Liver (tissue), 9 donors: ENCODE data around the gene PLEK2. TPM values are rescaled to one million over a fixed set of nuclear protein-coding genes. Genes with fewer than 3 reads are reported as not detected.

ENCODE experiments used
- DNase-seq: peaks from one replicate; pipeline ENCODE4 v3.0.0-alpha.2; 2017; ENCODE audit warnings: low spot score
- H3K27ac ChIP-seq, 2 donors: one replicate each; pipeline ENCODE4 v1.7.0; 2013; ENCODE audit warnings: inconsistent platforms in 2 of 2, low read length in 2 of 2, control low read depth in 1 of 2, low read depth in 1 of 2, mild to moderate bottlenecking in 1 of 2
- H3K27me3 ChIP-seq, 4 donors: one replicate each; pipeline versions ENCODE4 v1.6.1 to v1.7.0; 2013; ENCODE audit warnings: low read length in 3 of 4, inconsistent platforms in 1 of 4, mild to moderate bottlenecking in 1 of 4, moderate library complexity in 1 of 4; ENCODE audit not compliant: control insufficient read depth in 4 of 4, insufficient read depth in 4 of 4
- H3K36me3 ChIP-seq, 4 donors: one replicate each; pipeline versions ENCODE4 v1.6.1 to v1.7.0; 2013; ENCODE audit warnings: low read length in 3 of 4, mild to moderate bottlenecking in 3 of 4, low read depth in 1 of 4, moderate library complexity in 1 of 4; ENCODE audit not compliant: control insufficient read depth in 4 of 4, insufficient read depth in 3 of 4
- H3K4me1 ChIP-seq, 4 donors: one replicate each; pipeline versions ENCODE4 v1.6.1 to v1.7.0; 2013; ENCODE audit warnings: low read length in 3 of 4, mild to moderate bottlenecking in 3 of 4, moderate library complexity in 1 of 4; ENCODE audit not compliant: control insufficient read depth in 4 of 4, insufficient read depth in 4 of 4
- H3K4me3 ChIP-seq, 3 donors: one replicate each; pipeline versions ENCODE4 v1.6.1 to v1.7.0; 2013; ENCODE audit warnings: low read length in 3 of 3, control low read depth in 1 of 3, low read depth in 1 of 3, mild to moderate bottlenecking in 1 of 3
- H3K9ac ChIP-seq, 2 donors: one replicate each; pipeline ENCODE4 v1.7.0; 2013; ENCODE audit warnings: low read length in 2 of 2, mild to moderate bottlenecking in 2 of 2, moderate library complexity in 2 of 2, control low read depth in 1 of 2, low read depth in 1 of 2
- H3K9me3 ChIP-seq, 4 donors: one replicate each; pipeline versions ENCODE4 v1.6.1 to v1.7.0; 2013; ENCODE audit warnings: low read length in 3 of 4; ENCODE audit not compliant: control insufficient read depth in 4 of 4
- EGR1 ChIP-seq, 2 donors: IDR thresholded peaks; 2 replicates each; pipeline ENCODE4 v1.6.1; 2016 to 2018; ENCODE audit warnings: antibody characterized with exemption in 2 of 2, low read depth in 2 of 2
- FOXA1 ChIP-seq: IDR thresholded peaks from 2 replicates; pipeline ENCODE4 v1.6.1; 2016; ENCODE audit warnings: antibody characterized with exemption
- FOXA2 ChIP-seq: IDR thresholded peaks from 2 replicates; pipeline ENCODE4 v1.6.1; 2016; ENCODE audit warnings: antibody characterized with exemption
- GABPA ChIP-seq, 2 donors: IDR thresholded peaks in 1 of 2; conservative IDR thresholded peaks in 1 of 2; 2 replicates each; pipeline ENCODE4 v1.6.1; 2016; ENCODE audit warnings: antibody characterized with exemption in 2 of 2, mild to moderate bottlenecking in 1 of 2, moderate library complexity in 1 of 2
- HNF4A ChIP-seq, 2 donors: conservative IDR thresholded peaks; 2 replicates each; pipeline ENCODE4 v1.6.1; 2016; ENCODE audit warnings: antibody characterized with exemption in 2 of 2, mild to moderate bottlenecking in 2 of 2
- HNF4G ChIP-seq: IDR thresholded peaks from 2 replicates; pipeline ENCODE4 v1.6.1; 2016; ENCODE audit warnings: antibody characterized with exemption
- JUND ChIP-seq, 2 donors: IDR thresholded peaks; 2 replicates each; pipeline ENCODE4 v1.6.1; 2016; ENCODE audit warnings: antibody characterized with exemption in 2 of 2
- NR2F2 ChIP-seq: IDR thresholded peaks from 2 replicates; pipeline ENCODE4 v1.6.1; 2016; ENCODE audit warnings: antibody characterized with exemption
- RAD21 ChIP-seq, 2 donors: IDR thresholded peaks; 2 replicates each; pipeline ENCODE4 v1.6.1; 2016; ENCODE audit warnings: antibody characterized with exemption in 2 of 2, mild to moderate bottlenecking in 2 of 2
- RXRA ChIP-seq, 2 donors: IDR thresholded peaks; 2 replicates each; pipeline ENCODE4 v1.6.1; 2017 to 2018; ENCODE audit warnings: antibody characterized with exemption in 2 of 2, mild to moderate bottlenecking in 1 of 2
- TAF1 ChIP-seq: conservative IDR thresholded peaks from 2 replicates; pipeline ENCODE4 v1.6.1; 2016; ENCODE audit warnings: antibody characterized with exemption, mild to moderate bottlenecking
- YY1 ChIP-seq: IDR thresholded peaks from 2 replicates; pipeline ENCODE4 v1.6.1; 2016; ENCODE audit warnings: antibody characterized with exemption, mild to moderate bottlenecking
- WGBS: extraction: QIAGEN DNeasy Blood & Tissue Kit; methylation state at CpG from one replicate; pipeline ENCODE4 v1.1.7; 2013; 5-methylcytosine and 5-hydroxymethylcytosine counted together
- polyA plus RNA-seq, 2 donors: library from polyadenylated mRNA; stranded (reverse) in 1 of 2; unstranded in 1 of 2; fragments of 200-250 nt in 1 of 2; fragments of >200 nt in 1 of 2; fragmentation: Nextera tagmentation in 1 of 2; extraction: Ambion mirVana in 1 of 2; gene quantifications; one replicate each; pipeline versions ENCODE4 v1.2.1 to v1.2.3, GENCODE V29; 2013 to 2015
- total RNA-seq, 2 donors: library from RNA; depleted of rRNA; stranded (reverse); fragments of >200 nt; gene quantifications; one replicate each; pipeline ENCODE4 v1.2.3, GENCODE V29; 2014
- TF ChIP-seq, protein P1 (sequence below): IDR thresholded peaks from 2 replicates; pipeline ENCODE4 v1.6.1; 2016; ENCODE audit warnings: antibody characterized with exemption
- TF ChIP-seq, protein P2 (sequence below): IDR thresholded peaks from 2 replicates; pipeline ENCODE4 v1.6.1; 2016; ENCODE audit warnings: antibody characterized with exemption, mild to moderate bottlenecking
- TF ChIP-seq, protein P3 (sequence below): IDR thresholded peaks from 2 replicates; pipeline ENCODE4 v1.6.1; 2016; ENCODE audit warnings: antibody characterized with exemption
- TF ChIP-seq, protein P4 (sequence below): fragments of 150-350 bp; IDR thresholded peaks from 2 replicates; pipeline ENCODE4 v1.5.1; 2017; ENCODE audit warnings: improper control_type of control experiment, low read depth, low read length; ENCODE audit not compliant: missing input control
- TF ChIP-seq, protein P5 (sequence below): IDR thresholded peaks from 2 replicates; pipeline ENCODE4 v1.6.1; 2016; ENCODE audit warnings: antibody characterized with exemption
- donor health status: healthy.
- donor health status: healthy.
- donor health status: healthy.
- donor health status: healthy.
- donor health status: healthy.

PLEK2 gene
- total and polyA plus RNA-seq, 4 donors = 6.1 to 17.4 (median 11.2) TPM

DNA sequence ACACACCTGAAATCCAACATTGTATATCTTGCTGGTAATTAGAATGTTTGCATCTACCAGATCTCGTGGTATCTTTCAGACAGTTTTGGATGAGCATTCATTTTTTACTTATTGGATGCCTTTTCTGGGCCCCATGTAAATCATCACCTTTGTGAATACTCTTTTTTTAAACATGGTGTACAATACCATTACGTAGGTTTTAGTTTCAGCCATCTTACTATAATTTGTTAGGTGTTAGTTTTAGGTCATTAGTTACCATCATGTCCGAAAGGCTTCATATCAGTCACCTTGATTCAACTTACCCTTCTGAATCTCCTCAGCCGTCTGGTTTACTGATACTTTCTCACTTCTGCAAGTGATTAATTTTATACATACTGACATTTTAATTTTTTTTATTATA is 46.5 kb downstream of the PLEK2 start:
- Histone ChIP-seq H3K9me3 (no peaks in the 10 kb centered on the region), H3K4me3 (no peak overlapping the region), H3K27me3 (no peaks in the 10 kb centered on the region), H3K36me3 (peaks cover 8 to 41% (median 36%) of the 10 kb centered on the region in 4 donors), H3K27ac (no peak overlapping the region), H3K9ac (no peak overlapping the region), H3K4me1 (peaks cover 3 to 28% (median 22%) of the 10 kb centered on the region in 4 donors)
- TF ChIP-seq TAF1 (no peak), JUND (IDR thresholded peaks at IDR 0.05) (no peak), FOXA2 (no peak), HNF4A (conservative IDR thresholded peaks at IDR 0.05) (no peak), HNF4G (no peak), EGR1 (IDR thresholded peaks at IDR 0.05; ENCODE audit: low read depth in 2 of 2) (no peak), NR2F2 (no peak), RAD21 (IDR thresholded peaks at IDR 0.05) (no peak), GABPA (IDR thresholded peaks at IDR 0.05 in 1 of 2, conservative IDR thresholded peaks at IDR 0.05 in 1 of 2) (no peak), RXRA (IDR thresholded peaks at IDR 0.05) (no peak), YY1 (no peak), FOXA1 (no peak)
- TF ChIP-seq, protein P1, sequence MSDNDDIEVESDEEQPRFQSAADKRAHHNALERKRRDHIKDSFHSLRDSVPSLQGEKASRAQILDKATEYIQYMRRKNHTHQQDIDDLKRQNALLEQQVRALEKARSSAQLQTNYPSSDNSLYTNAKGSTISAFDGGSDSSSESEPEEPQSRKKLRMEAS = no peak
- TF ChIP-seq, protein P2, sequence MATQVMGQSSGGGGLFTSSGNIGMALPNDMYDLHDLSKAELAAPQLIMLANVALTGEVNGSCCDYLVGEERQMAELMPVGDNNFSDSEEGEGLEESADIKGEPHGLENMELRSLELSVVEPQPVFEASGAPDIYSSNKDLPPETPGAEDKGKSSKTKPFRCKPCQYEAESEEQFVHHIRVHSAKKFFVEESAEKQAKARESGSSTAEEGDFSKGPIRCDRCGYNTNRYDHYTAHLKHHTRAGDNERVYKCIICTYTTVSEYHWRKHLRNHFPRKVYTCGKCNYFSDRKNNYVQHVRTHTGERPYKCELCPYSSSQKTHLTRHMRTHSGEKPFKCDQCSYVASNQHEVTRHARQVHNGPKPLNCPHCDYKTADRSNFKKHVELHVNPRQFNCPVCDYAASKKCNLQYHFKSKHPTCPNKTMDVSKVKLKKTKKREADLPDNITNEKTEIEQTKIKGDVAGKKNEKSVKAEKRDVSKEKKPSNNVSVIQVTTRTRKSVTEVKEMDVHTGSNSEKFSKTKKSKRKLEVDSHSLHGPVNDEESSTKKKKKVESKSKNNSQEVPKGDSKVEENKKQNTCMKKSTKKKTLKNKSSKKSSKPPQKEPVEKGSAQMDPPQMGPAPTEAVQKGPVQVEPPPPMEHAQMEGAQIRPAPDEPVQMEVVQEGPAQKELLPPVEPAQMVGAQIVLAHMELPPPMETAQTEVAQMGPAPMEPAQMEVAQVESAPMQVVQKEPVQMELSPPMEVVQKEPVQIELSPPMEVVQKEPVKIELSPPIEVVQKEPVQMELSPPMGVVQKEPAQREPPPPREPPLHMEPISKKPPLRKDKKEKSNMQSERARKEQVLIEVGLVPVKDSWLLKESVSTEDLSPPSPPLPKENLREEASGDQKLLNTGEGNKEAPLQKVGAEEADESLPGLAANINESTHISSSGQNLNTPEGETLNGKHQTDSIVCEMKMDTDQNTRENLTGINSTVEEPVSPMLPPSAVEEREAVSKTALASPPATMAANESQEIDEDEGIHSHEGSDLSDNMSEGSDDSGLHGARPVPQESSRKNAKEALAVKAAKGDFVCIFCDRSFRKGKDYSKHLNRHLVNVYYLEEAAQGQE = no peak
- TF ChIP-seq, protein P3, sequence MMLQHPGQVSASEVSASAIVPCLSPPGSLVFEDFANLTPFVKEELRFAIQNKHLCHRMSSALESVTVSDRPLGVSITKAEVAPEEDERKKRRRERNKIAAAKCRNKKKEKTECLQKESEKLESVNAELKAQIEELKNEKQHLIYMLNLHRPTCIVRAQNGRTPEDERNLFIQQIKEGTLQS = no peak
- TF ChIP-seq, protein P4, sequence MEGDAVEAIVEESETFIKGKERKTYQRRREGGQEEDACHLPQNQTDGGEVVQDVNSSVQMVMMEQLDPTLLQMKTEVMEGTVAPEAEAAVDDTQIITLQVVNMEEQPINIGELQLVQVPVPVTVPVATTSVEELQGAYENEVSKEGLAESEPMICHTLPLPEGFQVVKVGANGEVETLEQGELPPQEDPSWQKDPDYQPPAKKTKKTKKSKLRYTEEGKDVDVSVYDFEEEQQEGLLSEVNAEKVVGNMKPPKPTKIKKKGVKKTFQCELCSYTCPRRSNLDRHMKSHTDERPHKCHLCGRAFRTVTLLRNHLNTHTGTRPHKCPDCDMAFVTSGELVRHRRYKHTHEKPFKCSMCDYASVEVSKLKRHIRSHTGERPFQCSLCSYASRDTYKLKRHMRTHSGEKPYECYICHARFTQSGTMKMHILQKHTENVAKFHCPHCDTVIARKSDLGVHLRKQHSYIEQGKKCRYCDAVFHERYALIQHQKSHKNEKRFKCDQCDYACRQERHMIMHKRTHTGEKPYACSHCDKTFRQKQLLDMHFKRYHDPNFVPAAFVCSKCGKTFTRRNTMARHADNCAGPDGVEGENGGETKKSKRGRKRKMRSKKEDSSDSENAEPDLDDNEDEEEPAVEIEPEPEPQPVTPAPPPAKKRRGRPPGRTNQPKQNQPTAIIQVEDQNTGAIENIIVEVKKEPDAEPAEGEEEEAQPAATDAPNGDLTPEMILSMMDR = no peak
- TF ChIP-seq, protein P5, sequence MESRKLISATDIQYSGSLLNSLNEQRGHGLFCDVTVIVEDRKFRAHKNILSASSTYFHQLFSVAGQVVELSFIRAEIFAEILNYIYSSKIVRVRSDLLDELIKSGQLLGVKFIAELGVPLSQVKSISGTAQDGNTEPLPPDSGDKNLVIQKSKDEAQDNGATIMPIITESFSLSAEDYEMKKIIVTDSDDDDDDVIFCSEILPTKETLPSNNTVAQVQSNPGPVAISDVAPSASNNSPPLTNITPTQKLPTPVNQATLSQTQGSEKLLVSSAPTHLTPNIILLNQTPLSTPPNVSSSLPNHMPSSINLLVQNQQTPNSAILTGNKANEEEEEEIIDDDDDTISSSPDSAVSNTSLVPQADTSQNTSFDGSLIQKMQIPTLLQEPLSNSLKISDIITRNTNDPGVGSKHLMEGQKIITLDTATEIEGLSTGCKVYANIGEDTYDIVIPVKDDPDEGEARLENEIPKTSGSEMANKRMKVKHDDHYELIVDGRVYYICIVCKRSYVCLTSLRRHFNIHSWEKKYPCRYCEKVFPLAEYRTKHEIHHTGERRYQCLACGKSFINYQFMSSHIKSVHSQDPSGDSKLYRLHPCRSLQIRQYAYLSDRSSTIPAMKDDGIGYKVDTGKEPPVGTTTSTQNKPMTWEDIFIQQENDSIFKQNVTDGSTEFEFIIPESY = no peak
- 96% methylated on average over 4 of the region's 4 CpGs for WGBS
- no peak for DNase-seq
